K562 (cell line): Measurements from ENCODE around the gene ABI2.

ENCODE experiments used
- EP300 ChIP-seq: IDR thresholded peaks from 2 replicates; pipeline ENCODE4 v1.6.1; 2012; ENCODE audit warnings: low read length, improper control_type of control experiment
- MXI1 ChIP-seq: IDR thresholded peaks from 2 replicates; pipeline ENCODE4 v1.6.1; 2011; ENCODE audit warnings: low read depth, mild to moderate bottlenecking, improper control_type of control experiment, low read length
- SRSF3 ChIP-seq: fragments of 200-400 bp; formaldehyde crosslinking; IDR thresholded peaks from 2 replicates; pipeline ENCODE4 v1.6.1; 2016; ENCODE audit warnings: mild to moderate bottlenecking, low read length, moderate library complexity; ENCODE audit not compliant: insufficient read depth
- TF ChIP-seq, protein P1 (sequence below): sonication (generic); formaldehyde crosslinking; IDR thresholded peaks from 2 replicates; pipeline ENCODE4 v1.8.1; 2023; ENCODE audit warnings: mild to moderate bottlenecking, missing genetic modification reagents
- TF ChIP-seq, protein P2 (sequence below): sonication (generic); formaldehyde crosslinking; IDR thresholded peaks from 2 replicates; pipeline ENCODE4 v1.8.0; 2022; ENCODE audit warnings: mild to moderate bottlenecking, low read depth, missing genetic modification reagents
- TF ChIP-seq, protein P3 (sequence below): sonication (generic); formaldehyde crosslinking; IDR thresholded peaks from 2 replicates; pipeline ENCODE4 v1.8.0; 2023; ENCODE audit warnings: missing genetic modification reagents, mild to moderate bottlenecking, borderline replicate concordance

DNA sequence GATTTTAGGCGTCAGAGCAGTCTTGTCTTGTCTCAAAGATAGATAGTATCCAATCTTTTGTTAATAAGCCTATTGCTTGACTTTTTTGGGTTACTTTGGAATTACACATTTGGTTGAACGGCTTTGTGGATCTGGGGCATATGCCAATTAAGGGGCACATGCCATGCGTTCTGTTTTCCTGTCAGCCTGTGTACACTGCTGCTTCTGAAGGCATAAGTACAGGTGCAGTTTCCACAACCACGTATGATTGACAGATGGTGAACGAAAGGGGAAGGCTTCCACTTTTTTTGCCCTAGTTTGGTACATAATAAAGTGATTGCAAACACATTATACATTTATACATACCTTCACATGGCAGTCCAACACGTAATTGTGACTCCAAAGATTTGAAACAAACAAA lies 104.6 kb downstream of the ABI2 start:
- TF ChIP-seq, protein P1, sequence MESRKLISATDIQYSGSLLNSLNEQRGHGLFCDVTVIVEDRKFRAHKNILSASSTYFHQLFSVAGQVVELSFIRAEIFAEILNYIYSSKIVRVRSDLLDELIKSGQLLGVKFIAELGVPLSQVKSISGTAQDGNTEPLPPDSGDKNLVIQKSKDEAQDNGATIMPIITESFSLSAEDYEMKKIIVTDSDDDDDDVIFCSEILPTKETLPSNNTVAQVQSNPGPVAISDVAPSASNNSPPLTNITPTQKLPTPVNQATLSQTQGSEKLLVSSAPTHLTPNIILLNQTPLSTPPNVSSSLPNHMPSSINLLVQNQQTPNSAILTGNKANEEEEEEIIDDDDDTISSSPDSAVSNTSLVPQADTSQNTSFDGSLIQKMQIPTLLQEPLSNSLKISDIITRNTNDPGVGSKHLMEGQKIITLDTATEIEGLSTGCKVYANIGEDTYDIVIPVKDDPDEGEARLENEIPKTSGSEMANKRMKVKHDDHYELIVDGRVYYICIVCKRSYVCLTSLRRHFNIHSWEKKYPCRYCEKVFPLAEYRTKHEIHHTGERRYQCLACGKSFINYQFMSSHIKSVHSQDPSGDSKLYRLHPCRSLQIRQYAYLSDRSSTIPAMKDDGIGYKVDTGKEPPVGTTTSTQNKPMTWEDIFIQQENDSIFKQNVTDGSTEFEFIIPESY (CRISPR knock-in tag) = no peak
- TF ChIP-seq, protein P2, sequence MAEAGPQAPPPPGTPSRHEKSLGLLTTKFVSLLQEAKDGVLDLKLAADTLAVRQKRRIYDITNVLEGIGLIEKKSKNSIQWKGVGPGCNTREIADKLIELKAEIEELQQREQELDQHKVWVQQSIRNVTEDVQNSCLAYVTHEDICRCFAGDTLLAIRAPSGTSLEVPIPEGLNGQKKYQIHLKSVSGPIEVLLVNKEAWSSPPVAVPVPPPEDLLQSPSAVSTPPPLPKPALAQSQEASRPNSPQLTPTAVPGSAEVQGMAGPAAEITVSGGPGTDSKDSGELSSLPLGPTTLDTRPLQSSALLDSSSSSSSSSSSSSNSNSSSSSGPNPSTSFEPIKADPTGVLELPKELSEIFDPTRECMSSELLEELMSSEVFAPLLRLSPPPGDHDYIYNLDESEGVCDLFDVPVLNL (CRISPR knock-in tag) = no peak
- no peak for TF ChIP-seq SRSF3
- TF ChIP-seq, protein P3, sequence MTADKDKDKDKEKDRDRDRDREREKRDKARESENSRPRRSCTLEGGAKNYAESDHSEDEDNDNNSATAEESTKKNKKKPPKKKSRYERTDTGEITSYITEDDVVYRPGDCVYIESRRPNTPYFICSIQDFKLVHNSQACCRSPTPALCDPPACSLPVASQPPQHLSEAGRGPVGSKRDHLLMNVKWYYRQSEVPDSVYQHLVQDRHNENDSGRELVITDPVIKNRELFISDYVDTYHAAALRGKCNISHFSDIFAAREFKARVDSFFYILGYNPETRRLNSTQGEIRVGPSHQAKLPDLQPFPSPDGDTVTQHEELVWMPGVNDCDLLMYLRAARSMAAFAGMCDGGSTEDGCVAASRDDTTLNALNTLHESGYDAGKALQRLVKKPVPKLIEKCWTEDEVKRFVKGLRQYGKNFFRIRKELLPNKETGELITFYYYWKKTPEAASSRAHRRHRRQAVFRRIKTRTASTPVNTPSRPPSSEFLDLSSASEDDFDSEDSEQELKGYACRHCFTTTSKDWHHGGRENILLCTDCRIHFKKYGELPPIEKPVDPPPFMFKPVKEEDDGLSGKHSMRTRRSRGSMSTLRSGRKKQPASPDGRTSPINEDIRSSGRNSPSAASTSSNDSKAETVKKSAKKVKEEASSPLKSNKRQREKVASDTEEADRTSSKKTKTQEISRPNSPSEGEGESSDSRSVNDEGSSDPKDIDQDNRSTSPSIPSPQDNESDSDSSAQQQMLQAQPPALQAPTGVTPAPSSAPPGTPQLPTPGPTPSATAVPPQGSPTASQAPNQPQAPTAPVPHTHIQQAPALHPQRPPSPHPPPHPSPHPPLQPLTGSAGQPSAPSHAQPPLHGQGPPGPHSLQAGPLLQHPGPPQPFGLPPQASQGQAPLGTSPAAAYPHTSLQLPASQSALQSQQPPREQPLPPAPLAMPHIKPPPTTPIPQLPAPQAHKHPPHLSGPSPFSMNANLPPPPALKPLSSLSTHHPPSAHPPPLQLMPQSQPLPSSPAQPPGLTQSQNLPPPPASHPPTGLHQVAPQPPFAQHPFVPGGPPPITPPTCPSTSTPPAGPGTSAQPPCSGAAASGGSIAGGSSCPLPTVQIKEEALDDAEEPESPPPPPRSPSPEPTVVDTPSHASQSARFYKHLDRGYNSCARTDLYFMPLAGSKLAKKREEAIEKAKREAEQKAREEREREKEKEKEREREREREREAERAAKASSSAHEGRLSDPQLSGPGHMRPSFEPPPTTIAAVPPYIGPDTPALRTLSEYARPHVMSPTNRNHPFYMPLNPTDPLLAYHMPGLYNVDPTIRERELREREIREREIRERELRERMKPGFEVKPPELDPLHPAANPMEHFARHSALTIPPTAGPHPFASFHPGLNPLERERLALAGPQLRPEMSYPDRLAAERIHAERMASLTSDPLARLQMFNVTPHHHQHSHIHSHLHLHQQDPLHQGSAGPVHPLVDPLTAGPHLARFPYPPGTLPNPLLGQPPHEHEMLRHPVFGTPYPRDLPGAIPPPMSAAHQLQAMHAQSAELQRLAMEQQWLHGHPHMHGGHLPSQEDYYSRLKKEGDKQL (CRISPR knock-in tag) = no peak
- TF ChIP-seq MXI1 = no peak
- no peak for TF ChIP-seq EP300
